B cell (primary cell): ENCODE data around the gene ZBED4. TPM values are rescaled to one million over a fixed set of nuclear protein-coding genes. Genes with fewer than 3 reads are reported as not detected.

Source experiments
- ATAC-seq: fragments of 200-7000 bp; cut with Tn5 transposase; one replicate; pipeline ENCODE4 v1.10.0; 2021; ENCODE audit warnings: low read depth, mild to moderate bottlenecking, moderate number of reproducible peaks, moderate library complexity
- CTCF ChIA-PET: fragments of 350-600 bp; sonication (Branson Sonifier 250); formaldehyde crosslinking; loops from one replicate; lab custom pipeline; 2021; ENCODE audit warnings: antibody characterized with exemption, inconsistent platforms; lab: Charles Lee
- POLR2A ChIA-PET: fragments of 350-600 bp; sonication (Branson Sonifier 250); formaldehyde crosslinking; loops from one replicate; lab custom pipeline; 2021; ENCODE audit warnings: antibody characterized with exemption; lab: Charles Lee
- DNase-seq: peaks from one replicate; pipeline ENCODE4 v3.0.0; 2013
- H2AFZ ChIP-seq: 2 replicates; pipeline ENCODE4 v1.6.1; 2012; ENCODE audit warnings: mild to moderate bottlenecking, low read depth, low read length; ENCODE audit not compliant: insufficient read depth, poor library complexity, severe bottlenecking
- H3K27ac ChIP-seq, 2 donors: 1 replicate in 1 of 2; 2 replicates in 1 of 2; pipeline ENCODE4 v1.5.1; 2012 to 2013; ENCODE audit warnings: low read length in 2 of 2, mild to moderate bottlenecking in 2 of 2, moderate library complexity in 1 of 2
- H3K27me3 ChIP-seq, 4 experiments: fragments of 200-600 bp in 1 of 4; sonication (generic) in 1 of 4; replicated peaks in 1 of 4; 1 replicate in 2 of 4; 2 replicates in 2 of 4; pipeline versions ENCODE4 v1.6.1 to v1.7.0; 2013 to 2016; ENCODE audit warnings: low read length in 3 of 4, mild to moderate bottlenecking in 2 of 4, mixed read lengths in 1 of 4, moderate library complexity in 1 of 4; ENCODE audit not compliant: insufficient read depth in 4 of 4, control insufficient read depth in 3 of 4; ENCODE audit errors: control extremely low read depth in 1 of 4
- H3K36me3 ChIP-seq, 2 experiments: replicated peaks in 1 of 2; 1 replicate in 1 of 2; 2 replicates in 1 of 2; pipeline versions ENCODE4 v1.6.1 to v1.7.1; 2013; ENCODE audit warnings: low read length in 1 of 2; ENCODE audit not compliant: insufficient read depth in 2 of 2, control insufficient read depth in 1 of 2; ENCODE audit errors: control extremely low read depth in 1 of 2, extremely low read depth in 1 of 2
- H3K4me1 ChIP-seq, 2 donors: fragments of 200-600 bp in 1 of 2; sonication (generic) in 1 of 2; 1 replicate in 1 of 2; 2 replicates in 1 of 2; pipeline versions ENCODE4 v1.5.1 to v1.6.1; 2013 to 2017; ENCODE audit warnings: low read length in 2 of 2; ENCODE audit not compliant: control insufficient read depth in 2 of 2, insufficient read depth in 2 of 2
- H3K4me2 ChIP-seq: replicated peaks from 2 replicates; pipeline ENCODE3; 2012; ENCODE audit warnings: mild to moderate bottlenecking, low read depth, low read length; ENCODE audit not compliant: poor library complexity, severe bottlenecking
- H3K4me3 ChIP-seq, 5 experiments: fragments of 200-600 bp in 1 of 5; sonication (generic) in 1 of 5; 1 replicate in 3 of 5; 2 replicates in 2 of 5; pipeline versions ENCODE4 v1.5.1 to v1.7.0; 2011 to 2016; ENCODE audit warnings: low read length in 4 of 5, mild to moderate bottlenecking in 4 of 5, low read depth in 2 of 5, control low read depth in 1 of 5, moderate library complexity in 1 of 5; ENCODE audit not compliant: insufficient read depth in 1 of 5; ENCODE audit errors: control extremely low read depth in 1 of 5, extremely low read depth in 1 of 5
- H3K79me2 ChIP-seq: fragments of 200-600 bp; sonication (generic); one replicate; pipeline ENCODE4 v1.6.0; 2016; ENCODE audit warnings: low read length; ENCODE audit not compliant: control insufficient read depth, insufficient read depth
- H3K9ac ChIP-seq: fragments of 200-600 bp; sonication (generic); 2 replicates; pipeline ENCODE4 v1.6.1; 2017; ENCODE audit warnings: mild to moderate bottlenecking, low read length, moderate library complexity
- H3K9me3 ChIP-seq, 3 donors: one replicate each; pipeline versions ENCODE4 v1.6.1 to v1.7.1; 2013; ENCODE audit warnings: low read length in 2 of 3; ENCODE audit not compliant: control insufficient read depth in 2 of 3, insufficient read depth in 1 of 3; ENCODE audit errors: control extremely low read depth in 1 of 3
- H4K20me1 ChIP-seq: 2 replicates; pipeline ENCODE4 v1.6.0; 2012; ENCODE audit warnings: mild to moderate bottlenecking, low read length; ENCODE audit not compliant: insufficient read depth, control insufficient read depth, poor library complexity, severe bottlenecking
- H3K27ac Mint-ChIP-seq: one replicate; pipeline ENCODE4 v1.8.0; 2021; ENCODE audit warnings: mixed read lengths
- H3K27me3 Mint-ChIP-seq: one replicate; pipeline ENCODE4 v1.8.0; 2021; ENCODE audit warnings: mixed read lengths
- H3K4me1 Mint-ChIP-seq: one replicate; pipeline ENCODE4 v1.8.0; 2021; ENCODE audit warnings: mixed read lengths
- H3K4me3 Mint-ChIP-seq: one replicate; pipeline ENCODE4 v1.8.0; 2021; ENCODE audit warnings: mixed read lengths
- H3K9me3 Mint-ChIP-seq: one replicate; pipeline ENCODE4 v1.8.0; 2022; ENCODE audit warnings: mixed read lengths; ENCODE audit not compliant: insufficient read depth
- CTCF ChIP-seq: fragments of 200-600 bp; IDR thresholded peaks from one replicate; pipeline ENCODE4 v1.8.0; 2022; ENCODE audit warnings: antibody characterized with exemption, mild to moderate bottlenecking
- EZH2 ChIP-seq: IDR thresholded peaks from 2 replicates; pipeline ENCODE4 v1.6.1; 2012; ENCODE audit warnings: borderline replicate concordance, low read depth, mild to moderate bottlenecking, moderate library complexity, low read length; ENCODE audit not compliant: insufficient read depth, poor library complexity, severe bottlenecking
- WGBS: methylation state at CpG from one replicate; pipeline ENCODE4 v1.1.5; 2013; ENCODE audit warnings: missing lambda C conversion rate; ENCODE audit not compliant: insufficient coverage; 5-methylcytosine and 5-hydroxymethylcytosine counted together
- intact Hi-C: fragments of 100-400 bp; cut with micrococcal nuclease; formaldehyde crosslinking; loops from one replicate; pipeline ENCODE4 v1.10.0; 2022
- polyA plus RNA-seq: library from polyadenylated mRNA; depleted of rRNA; stranded (reverse); fragments of >200 nt; gene quantifications from 2 replicates; pipeline ENCODE4 v1.2.3, GENCODE V29; 2012
- total RNA-seq, 2 donors: library from RNA; stranded (reverse); fragments of 120-200 nt in 1 of 2; gene quantifications; 1 replicate in 1 of 2; 2 replicates in 1 of 2; pipeline versions ENCODE4 v1.2.3 to v1.2.4, GENCODE V29; 2013 to 2022

The ZBED4 gene
- total and polyA plus RNA-seq, 2 donors (not counting 1 experiment from before 2014, with no cell fraction given), result 5.9 to 14.6 TPM

- H4K20me1 ChIP-seq, result no peaks in the 10 kb centered on the region
- peaks cover 18% of the 10 kb centered on the region for H3K4me1 Mint-ChIP-seq
- no peaks in the 10 kb centered on the region for H3K27me3 ChIP-seq
- peak overlapping the region; percentile 50 for H3K4me3 Mint-ChIP-seq
- peaks cover 27 to 36% of the 10 kb centered on the region in 2 donors for H3K4me1 ChIP-seq
- no peak for TF ChIP-seq CTCF
- no peak for TF ChIP-seq EZH2
- H3K79me2 ChIP-seq, result peaks cover 19% of the 10 kb centered on the region
- H3K4me3 ChIP-seq, result no peak overlapping the region
- DNase-seq, result no peak
- CTCF ChIA-PET, result interaction anchor here (1.0 to 2.6 kb wide), 4 partner anchors 21 to 92 kb away, joined by 4 to 17 read pairs (median 9); partner anchors contain the start of gene PIM3
- ATAC-seq, result no peak
- H3K27ac ChIP-seq, result peak overlapping the region; percentile 91 to 92
- peak overlapping the region; percentile 86 for H3K4me2 ChIP-seq
- peak overlapping the region; percentile 37 for H3K27ac Mint-ChIP-seq
- H3K36me3 ChIP-seq, result no peaks in the 10 kb centered on the region
- POLR2A ChIA-PET, result interaction anchor here (0.6 to 3.0 kb wide), 8 partner anchors 9 to 254 kb away, joined by 3 to 94 read pairs (median 9); partner anchors contain the start of gene PIM3
- peaks cover 0 to 11% (median 0%) of the 10 kb centered on the region in 3 donors for H3K9me3 ChIP-seq
- intact Hi-C loops, result loop anchor here (2.0 to 10.0 kb wide), 2 partner anchors 13 to 537 kb away; partner anchors contain the start of gene SBF1
- no peak overlapping the region for H3K9ac ChIP-seq
- H2AFZ ChIP-seq, result no peak overlapping the region
- H3K9me3 Mint-ChIP-seq, result no peaks in the 10 kb centered on the region
- H3K27me3 Mint-ChIP-seq, result no peaks in the 10 kb centered on the region
- 93% methylated on average over 23 of the region's 27 CpGs for WGBS
Measured at GRCh38 chr22:49937758-49938564, 84.3 kb downstream of the ZBED4 start.
